Measurements from ENCODE around the gene HLX.

HLX gene

GRCh38 chr1:220884109-220884980 is 5.1 kb downstream of the HLX start:
- DNase-seq (ENCODE audit: low spot score): no peak
- no peak for TF ChIP-seq CTCF (IDR thresholded peaks at IDR 0.05; ENCODE audit: extremely low read depth, missing control alignments)

GRCh38 chr1:220884981-220885918 is 6.0 kb downstream of the HLX start:
- no peak for TF ChIP-seq CTCF (IDR thresholded peaks at IDR 0.05; ENCODE audit: extremely low read depth, missing control alignments)

GRCh38 chr1:220885971-220886370 is 6.7 kb downstream of the HLX start:
- no peak for TF ChIP-seq CTCF (IDR thresholded peaks at IDR 0.05; ENCODE audit: extremely low read depth, missing control alignments)
- DNase-seq (ENCODE audit: low spot score): no peak

More at GRCh38 chr1:220884981-220885918, 6.0 kb downstream of the HLX start:
- no peak for DNase-seq (ENCODE audit: low spot score)

- no peak for TF ChIP-seq CTCF (IDR thresholded peaks at IDR 0.05; ENCODE audit: extremely low read depth, missing control alignments)
- DNase-seq (ENCODE audit: low spot score): no peak
Measured at GRCh38 chr1:220886470-220887201, 7.4 kb downstream of the HLX start.

- no peak for TF ChIP-seq CTCF (IDR thresholded peaks at IDR 0.05; ENCODE audit: extremely low read depth, missing control alignments)
- no peak for DNase-seq (ENCODE audit: low spot score)
Measured at GRCh38 chr1:220887202-220887519, 7.9 kb downstream of the HLX start.

GRCh38 chr1:220887520-220888416 is 8.5 kb downstream of the HLX start:
- no peak for TF ChIP-seq CTCF (IDR thresholded peaks at IDR 0.05; ENCODE audit: extremely low read depth, missing control alignments)
- DNase-seq (ENCODE audit: low spot score): no peak
